Thyroid gland (tissue), 4 donors: ENCODE results near the gene ATRIP.

Experiments used
- POLR2A ChIP-seq, 2 donors: fragments of 450-650 bp; IDR thresholded peaks; one replicate each; pipeline ENCODE4 v1.6.1; 2017; ENCODE audit warnings: antibody characterized with exemption in 2 of 2, mild to moderate bottlenecking in 2 of 2, moderate library complexity in 1 of 2
- TF ChIP-seq, protein P1 (sequence below), 6 experiments: fragments of 200-600 bp in 3 of 6; fragments of 450-650 bp in 3 of 6; sonication (generic) in 3 of 6; IDR thresholded peaks; one replicate each; pipeline ENCODE4 v1.5.1; 2016 to 2019; ENCODE audit warnings: antibody characterized with exemption in 6 of 6, mild to moderate bottlenecking in 2 of 6, inconsistent platforms in 1 of 6, moderate library complexity in 1 of 6

DNA sequence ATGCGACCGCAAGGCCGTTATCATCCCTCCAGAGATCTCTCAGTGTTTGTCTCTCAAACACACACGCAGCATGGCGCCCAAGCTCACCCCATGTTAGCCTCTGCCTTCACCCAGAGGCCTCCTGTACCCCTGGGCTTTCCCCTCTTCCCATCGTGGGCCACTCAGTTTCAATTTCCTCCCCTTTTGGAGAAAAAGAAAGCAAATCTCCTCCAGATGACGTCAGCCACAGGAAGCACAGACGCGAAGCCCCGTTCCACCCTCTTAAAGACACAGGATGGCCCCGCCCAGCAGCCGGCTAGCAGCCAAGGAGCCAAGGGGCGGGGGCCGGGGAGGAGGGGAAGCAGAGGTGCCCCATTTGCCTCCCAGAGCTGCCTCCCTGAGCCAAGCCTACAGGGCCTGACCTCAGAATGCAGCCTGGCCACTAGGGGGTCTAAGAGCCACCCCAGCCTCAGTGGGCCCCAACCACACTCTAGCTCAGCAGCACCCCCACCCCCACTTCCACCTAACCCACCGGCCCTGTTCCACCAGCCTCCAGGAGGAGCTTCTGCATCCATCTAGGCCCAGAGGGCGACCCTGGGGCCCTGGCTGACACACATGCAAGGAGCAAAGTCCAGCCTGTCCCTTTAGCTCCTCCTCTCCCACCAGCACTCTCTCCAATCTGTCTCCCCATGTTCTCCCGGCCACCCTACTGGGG is 26.5 kb downstream of the ATRIP start:
- TF ChIP-seq POLR2A (IDR thresholded peaks at IDR 0.05) = peak in 1 of 2 donors; percentile 78
- TF ChIP-seq, protein P1, sequence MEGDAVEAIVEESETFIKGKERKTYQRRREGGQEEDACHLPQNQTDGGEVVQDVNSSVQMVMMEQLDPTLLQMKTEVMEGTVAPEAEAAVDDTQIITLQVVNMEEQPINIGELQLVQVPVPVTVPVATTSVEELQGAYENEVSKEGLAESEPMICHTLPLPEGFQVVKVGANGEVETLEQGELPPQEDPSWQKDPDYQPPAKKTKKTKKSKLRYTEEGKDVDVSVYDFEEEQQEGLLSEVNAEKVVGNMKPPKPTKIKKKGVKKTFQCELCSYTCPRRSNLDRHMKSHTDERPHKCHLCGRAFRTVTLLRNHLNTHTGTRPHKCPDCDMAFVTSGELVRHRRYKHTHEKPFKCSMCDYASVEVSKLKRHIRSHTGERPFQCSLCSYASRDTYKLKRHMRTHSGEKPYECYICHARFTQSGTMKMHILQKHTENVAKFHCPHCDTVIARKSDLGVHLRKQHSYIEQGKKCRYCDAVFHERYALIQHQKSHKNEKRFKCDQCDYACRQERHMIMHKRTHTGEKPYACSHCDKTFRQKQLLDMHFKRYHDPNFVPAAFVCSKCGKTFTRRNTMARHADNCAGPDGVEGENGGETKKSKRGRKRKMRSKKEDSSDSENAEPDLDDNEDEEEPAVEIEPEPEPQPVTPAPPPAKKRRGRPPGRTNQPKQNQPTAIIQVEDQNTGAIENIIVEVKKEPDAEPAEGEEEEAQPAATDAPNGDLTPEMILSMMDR (IDR thresholded peaks at IDR 0.05) = peak in 5 of 6 experiments; percentile 20 to 43 (median 33)
